ENCODE data around the gene KRT73. TPM values are rescaled to one million over a fixed set of nuclear protein-coding genes. Genes with fewer than 3 reads are reported as not detected.

Gene KRT73
- total RNA-seq, 1 experiment from 2014 or later = not detected

DNA sequence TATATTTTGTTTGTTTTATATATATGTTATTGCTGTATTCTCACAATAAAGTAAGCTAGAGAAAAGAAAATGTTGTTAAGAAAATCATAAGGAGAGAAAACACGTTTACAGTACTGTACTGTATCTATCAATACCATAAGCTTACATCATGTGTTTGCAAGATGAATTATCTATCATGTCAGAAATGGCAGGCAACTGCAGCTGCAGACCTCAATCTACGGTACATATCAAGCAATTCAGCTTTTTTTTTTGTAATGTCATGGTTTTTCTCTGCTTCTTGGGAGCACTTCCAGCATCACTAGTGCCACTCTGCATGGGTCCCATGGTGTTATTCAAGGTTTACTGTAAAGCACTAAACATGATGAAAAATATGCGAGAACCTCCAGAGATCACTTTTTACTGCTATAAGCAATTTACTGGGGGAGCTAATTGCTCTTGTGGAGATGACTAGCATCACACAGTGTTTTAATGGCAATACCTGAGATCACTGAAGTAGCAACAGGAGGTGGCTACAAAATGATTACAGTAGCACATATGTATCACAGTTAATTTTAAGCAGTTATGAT lies 42.7 kb upstream of the KRT73 start:
- CTCF ChIA-PET = no interaction called here
- Mint-ChIP-seq H3K27ac (ENCODE audit: low read depth, unreplicated experiment) (no peak overlapping the region), H3K4me3 (ENCODE audit: unreplicated experiment) (no peak overlapping the region), H3K27me3 (ENCODE audit: insufficient read depth, unreplicated experiment) (peaks cover 36% of the 10 kb centered on the region), H3K4me1 (ENCODE audit: insufficient read depth, unreplicated experiment) (no peaks in the 10 kb centered on the region), H3K9me3 (ENCODE audit: unreplicated experiment) (no peaks in the 10 kb centered on the region), H3K36me3 (ENCODE audit: insufficient read depth, unreplicated experiment) (no peaks in the 10 kb centered on the region)
- DNase-seq (ENCODE audit: unreplicated experiment) = no peak
- POLR2A ChIA-PET = no interaction called here
- BruUV-seq (replicated peaks) = no TSS peak
- TF ChIP-seq, protein P1, sequence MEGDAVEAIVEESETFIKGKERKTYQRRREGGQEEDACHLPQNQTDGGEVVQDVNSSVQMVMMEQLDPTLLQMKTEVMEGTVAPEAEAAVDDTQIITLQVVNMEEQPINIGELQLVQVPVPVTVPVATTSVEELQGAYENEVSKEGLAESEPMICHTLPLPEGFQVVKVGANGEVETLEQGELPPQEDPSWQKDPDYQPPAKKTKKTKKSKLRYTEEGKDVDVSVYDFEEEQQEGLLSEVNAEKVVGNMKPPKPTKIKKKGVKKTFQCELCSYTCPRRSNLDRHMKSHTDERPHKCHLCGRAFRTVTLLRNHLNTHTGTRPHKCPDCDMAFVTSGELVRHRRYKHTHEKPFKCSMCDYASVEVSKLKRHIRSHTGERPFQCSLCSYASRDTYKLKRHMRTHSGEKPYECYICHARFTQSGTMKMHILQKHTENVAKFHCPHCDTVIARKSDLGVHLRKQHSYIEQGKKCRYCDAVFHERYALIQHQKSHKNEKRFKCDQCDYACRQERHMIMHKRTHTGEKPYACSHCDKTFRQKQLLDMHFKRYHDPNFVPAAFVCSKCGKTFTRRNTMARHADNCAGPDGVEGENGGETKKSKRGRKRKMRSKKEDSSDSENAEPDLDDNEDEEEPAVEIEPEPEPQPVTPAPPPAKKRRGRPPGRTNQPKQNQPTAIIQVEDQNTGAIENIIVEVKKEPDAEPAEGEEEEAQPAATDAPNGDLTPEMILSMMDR (IDR thresholded peaks at IDR 0.05; ENCODE audit: unreplicated experiment) = no peak
- intact Hi-C loops (cut with micrococcal nuclease) = no loop called here

DNA sequence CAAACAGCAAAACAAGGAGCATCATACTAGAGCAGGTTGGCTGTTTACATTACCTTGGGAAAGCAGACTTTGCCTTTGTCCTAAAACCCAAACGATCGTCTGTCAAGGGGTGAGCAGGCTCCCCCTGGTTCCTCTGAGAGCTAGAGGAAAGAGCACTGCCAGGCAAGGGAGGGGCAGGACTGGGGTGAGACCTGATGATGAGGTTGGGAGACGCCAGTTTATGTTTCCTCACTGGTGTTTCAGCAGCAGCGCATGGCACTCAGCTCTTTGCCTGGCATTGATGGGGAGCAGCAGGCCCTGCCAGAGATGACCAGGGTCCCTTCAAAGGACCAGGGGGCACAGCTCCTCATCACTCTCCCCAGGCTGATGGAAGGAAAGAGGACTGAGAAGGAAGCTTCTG lies 41.6 kb upstream of the KRT73 start:
- Mint-ChIP-seq H3K27me3 (ENCODE audit: insufficient read depth, unreplicated experiment) (peaks cover 46% of the 10 kb centered on the region), H3K9me3 (ENCODE audit: unreplicated experiment) (no peaks in the 10 kb centered on the region), H3K4me1 (ENCODE audit: insufficient read depth, unreplicated experiment) (peaks cover 7% of the 10 kb centered on the region), H3K4me3 (ENCODE audit: unreplicated experiment) (no peak overlapping the region), H3K27ac (ENCODE audit: low read depth, unreplicated experiment) (no peak overlapping the region), H3K36me3 (ENCODE audit: insufficient read depth, unreplicated experiment) (no peaks in the 10 kb centered on the region)
- intact Hi-C loops (cut with micrococcal nuclease) = no loop called here
- ChIA-PET POLR2A (interaction anchor here (0.5 kb wide), 1 partner anchor 326 kb away, joined by 3 read pairs; no protein-coding TSS in a partner anchor), CTCF (no interaction called here)
- no TSS peak for BruUV-seq (replicated peaks)
- TF ChIP-seq, protein P1 (IDR thresholded peaks at IDR 0.05; ENCODE audit: unreplicated experiment) = no peak
- no peak for DNase-seq (ENCODE audit: unreplicated experiment)

DNA sequence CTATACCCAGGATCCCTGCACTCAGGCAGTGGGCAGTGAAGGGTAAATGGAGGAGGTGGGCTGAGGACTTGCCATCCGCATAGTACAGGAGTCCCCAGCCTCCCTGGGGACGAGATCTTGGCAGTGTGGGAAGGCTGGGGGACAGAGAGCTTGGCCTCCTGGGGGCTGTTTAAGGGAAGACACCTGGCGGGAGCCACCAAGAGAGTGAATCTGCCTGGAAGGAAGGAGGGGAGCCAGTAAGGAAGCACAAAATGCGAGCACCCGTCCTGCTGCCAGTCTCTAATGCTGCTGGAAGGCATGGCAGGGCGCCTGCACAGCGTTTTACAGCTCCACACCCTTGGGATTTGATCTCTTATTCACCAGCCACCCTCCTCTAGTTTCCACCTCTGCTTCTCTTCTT lies 41.0 kb upstream of the KRT73 start:
- Mint-ChIP-seq H3K4me1 (ENCODE audit: insufficient read depth, unreplicated experiment) (peaks cover 7% of the 10 kb centered on the region), H3K4me3 (ENCODE audit: unreplicated experiment) (no peak overlapping the region), H3K36me3 (ENCODE audit: insufficient read depth, unreplicated experiment) (no peaks in the 10 kb centered on the region), H3K27ac (ENCODE audit: low read depth, unreplicated experiment) (no peak overlapping the region), H3K27me3 (ENCODE audit: insufficient read depth, unreplicated experiment) (peaks cover 49% of the 10 kb centered on the region), H3K9me3 (ENCODE audit: unreplicated experiment) (no peaks in the 10 kb centered on the region)
- intact Hi-C loops (cut with micrococcal nuclease) = no loop called here
- ChIA-PET POLR2A (no interaction called here), CTCF (no interaction called here)
- BruUV-seq (replicated peaks) = no TSS peak
- TF ChIP-seq, protein P1 (IDR thresholded peaks at IDR 0.05; ENCODE audit: unreplicated experiment) = no peak
- no peak for DNase-seq (ENCODE audit: unreplicated experiment)

DNA sequence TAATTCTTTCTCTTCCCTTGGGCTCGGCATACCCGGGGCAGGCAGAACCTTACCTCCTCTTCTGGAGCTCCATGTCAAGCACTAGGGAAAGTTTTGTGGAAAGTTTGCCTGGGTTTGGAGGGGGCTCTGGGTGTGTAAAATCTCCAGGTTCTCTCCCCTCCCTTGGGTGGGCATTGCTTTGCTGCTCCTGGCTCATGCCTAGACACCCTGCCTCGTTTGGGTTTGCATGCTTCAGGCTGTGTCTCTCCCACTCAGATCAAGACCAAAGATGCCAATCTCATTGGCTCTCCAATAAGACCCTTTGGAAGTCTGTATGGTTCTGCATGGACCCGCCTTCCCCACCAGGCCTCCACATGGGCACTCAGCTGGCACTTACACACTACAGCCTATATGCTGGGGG lies 39.8 kb upstream of the KRT73 start:
- TF ChIP-seq, protein P1 (IDR thresholded peaks at IDR 0.05; ENCODE audit: unreplicated experiment) = no peak
- H3K36me3 Mint-ChIP-seq (ENCODE audit: insufficient read depth, unreplicated experiment) = no peaks in the 10 kb centered on the region
- no peak overlapping the region for H3K27ac Mint-ChIP-seq (ENCODE audit: low read depth, unreplicated experiment)
- intact Hi-C loops (cut with micrococcal nuclease) = no loop called here
- no peak for DNase-seq (ENCODE audit: unreplicated experiment)
- BruUV-seq (replicated peaks) = no TSS peak
- ChIA-PET POLR2A (no interaction called here), CTCF (no interaction called here)
- H3K27me3 Mint-ChIP-seq (ENCODE audit: insufficient read depth, unreplicated experiment) = peaks cover 53% of the 10 kb centered on the region
- peaks cover 7% of the 10 kb centered on the region for H3K4me1 Mint-ChIP-seq (ENCODE audit: insufficient read depth, unreplicated experiment)
- H3K4me3 Mint-ChIP-seq (ENCODE audit: unreplicated experiment) = no peak overlapping the region
- H3K9me3 Mint-ChIP-seq (ENCODE audit: unreplicated experiment) = no peaks in the 10 kb centered on the region
